HEK293 (cell line): ENCODE data around the gene GNB5.

ENCODE experiments used
- ATF2 ChIP-seq: fragments of 450-650 bp; formaldehyde crosslinking; IDR thresholded peaks from 2 replicates; pipeline ENCODE4 v1.5.1; 2016; ENCODE audit warnings: missing biosample characterization, missing genetic modification characterization, low read depth
- KLF1 ChIP-seq: fragments of 450-650 bp; formaldehyde crosslinking; IDR thresholded peaks from 2 replicates; pipeline ENCODE4 v1.5.1; 2016; ENCODE audit warnings: missing biosample characterization, missing genetic modification characterization
- KLF10 ChIP-seq: fragments of 450-650 bp; IDR thresholded peaks from 2 replicates; pipeline ENCODE4 v1.5.1; 2018; ENCODE audit warnings: missing biosample characterization, mild to moderate bottlenecking, missing genetic modification characterization
- REST ChIP-seq: fragments of 450-650 bp; formaldehyde crosslinking; IDR thresholded peaks from 2 replicates; pipeline ENCODE4 v1.5.1; 2016; ENCODE audit warnings: missing biosample characterization, missing genetic modification characterization
- SP2 ChIP-seq: fragments of 450-650 bp; formaldehyde crosslinking; IDR thresholded peaks from 2 replicates; pipeline ENCODE4 v1.5.1; 2016; ENCODE audit warnings: missing biosample characterization, missing genetic modification characterization
- ZNF114 ChIP-seq: fragments of 450-650 bp; formaldehyde crosslinking; IDR thresholded peaks from 2 replicates; pipeline ENCODE4 v1.5.0; 2017; ENCODE audit warnings: missing biosample characterization, missing genetic modification characterization
- ZNF311 ChIP-seq: fragments of 450-650 bp; formaldehyde crosslinking; IDR thresholded peaks from 2 replicates; pipeline ENCODE4 v1.5.1; 2017; ENCODE audit warnings: missing biosample characterization, missing genetic modification characterization, borderline replicate concordance
- ZSCAN23 ChIP-seq: fragments of 450-650 bp; formaldehyde crosslinking; IDR thresholded peaks from 2 replicates; pipeline ENCODE4 v1.5.1; 2016; ENCODE audit warnings: missing biosample characterization, missing genetic modification characterization
- TF ChIP-seq, protein P1 (sequence below): fragments of 450-650 bp; formaldehyde crosslinking; IDR thresholded peaks from 2 replicates; pipeline ENCODE4 v1.5.1; 2016; ENCODE audit warnings: missing biosample characterization, missing genetic modification characterization

- TF ChIP-seq, protein P1, sequence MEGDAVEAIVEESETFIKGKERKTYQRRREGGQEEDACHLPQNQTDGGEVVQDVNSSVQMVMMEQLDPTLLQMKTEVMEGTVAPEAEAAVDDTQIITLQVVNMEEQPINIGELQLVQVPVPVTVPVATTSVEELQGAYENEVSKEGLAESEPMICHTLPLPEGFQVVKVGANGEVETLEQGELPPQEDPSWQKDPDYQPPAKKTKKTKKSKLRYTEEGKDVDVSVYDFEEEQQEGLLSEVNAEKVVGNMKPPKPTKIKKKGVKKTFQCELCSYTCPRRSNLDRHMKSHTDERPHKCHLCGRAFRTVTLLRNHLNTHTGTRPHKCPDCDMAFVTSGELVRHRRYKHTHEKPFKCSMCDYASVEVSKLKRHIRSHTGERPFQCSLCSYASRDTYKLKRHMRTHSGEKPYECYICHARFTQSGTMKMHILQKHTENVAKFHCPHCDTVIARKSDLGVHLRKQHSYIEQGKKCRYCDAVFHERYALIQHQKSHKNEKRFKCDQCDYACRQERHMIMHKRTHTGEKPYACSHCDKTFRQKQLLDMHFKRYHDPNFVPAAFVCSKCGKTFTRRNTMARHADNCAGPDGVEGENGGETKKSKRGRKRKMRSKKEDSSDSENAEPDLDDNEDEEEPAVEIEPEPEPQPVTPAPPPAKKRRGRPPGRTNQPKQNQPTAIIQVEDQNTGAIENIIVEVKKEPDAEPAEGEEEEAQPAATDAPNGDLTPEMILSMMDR (tag by site-specific recombination) = no peak
- no peak for TF ChIP-seq ZNF311 (tag by site-specific recombination)
- TF ChIP-seq KLF10 = no peak
- TF ChIP-seq KLF1 (tag by site-specific recombination) = no peak
- no peak for TF ChIP-seq ZNF114 (tag by site-specific recombination)
- TF ChIP-seq ATF2 (tag by site-specific recombination) = no peak
- TF ChIP-seq SP2 (tag by site-specific recombination) = no peak
- no peak for TF ChIP-seq REST
- no peak for TF ChIP-seq ZSCAN23
Measured at GRCh38 chr15:52159645-52160044, 31.5 kb downstream of the GNB5 start.
